Naive thymus-derived CD4-positive, alpha-beta T cell (primary cell): Measurements from ENCODE around the gene NUP85. TPM values are rescaled to one million over a fixed set of nuclear protein-coding genes. Genes with fewer than 3 reads are reported as not detected.

Experiments
- ATAC-seq: fragments of 150-1000 bp; cut with Tn5 transposase; 2 replicates; pipeline ENCODE4 v1.10.0; 2021; ENCODE audit warnings: mild to moderate bottlenecking, moderate library complexity
- CTCF ChIA-PET: fragments of 350-600 bp; sonication (Branson Sonifier 250); formaldehyde crosslinking; loops from one replicate; lab custom pipeline; 2021; ENCODE audit warnings: antibody characterized with exemption; lab: Charles Lee
- POLR2A ChIA-PET: fragments of 350-600 bp; sonication (Branson Sonifier 250); formaldehyde crosslinking; loops from one replicate; lab custom pipeline; 2021; ENCODE audit warnings: antibody characterized with exemption, inconsistent platforms; lab: Charles Lee
- DNase-seq, 9 donors: peaks; one replicate each; pipeline versions ENCODE4 v3.0.0 to v3.0.0-alpha.2; 2020 to 2022; ENCODE audit warnings: mixed read lengths in 1 of 9
- H3K27ac ChIP-seq: one replicate; pipeline ENCODE4 v1.7.0; 2013; ENCODE audit warnings: mild to moderate bottlenecking, low read depth, low read length, moderate library complexity
- H3K27me3 ChIP-seq, 2 donors: one replicate each; pipeline ENCODE4 v1.7.0; 2013; ENCODE audit warnings: low read length in 2 of 2, mild to moderate bottlenecking in 2 of 2, moderate library complexity in 2 of 2; ENCODE audit not compliant: control insufficient read depth in 2 of 2, insufficient read depth in 2 of 2
- H3K36me3 ChIP-seq, 3 experiments: 1 replicate in 2 of 3; 2 replicates in 1 of 3; pipeline ENCODE4 v1.7.0; 2013; ENCODE audit warnings: low read length in 3 of 3, mild to moderate bottlenecking in 3 of 3, moderate library complexity in 1 of 3; ENCODE audit not compliant: insufficient read depth in 3 of 3, control insufficient read depth in 2 of 3
- H3K4me1 ChIP-seq, 2 donors: one replicate each; pipeline ENCODE4 v1.7.0; 2013; ENCODE audit warnings: low read length in 2 of 2, mild to moderate bottlenecking in 2 of 2, moderate library complexity in 1 of 2; ENCODE audit not compliant: control insufficient read depth in 2 of 2, insufficient read depth in 2 of 2
- H3K4me3 ChIP-seq: 2 replicates; pipeline ENCODE4 v1.7.0; 2013; ENCODE audit warnings: mild to moderate bottlenecking, low read length
- H3K9me3 ChIP-seq, 3 experiments: 1 replicate in 2 of 3; 2 replicates in 1 of 3; pipeline ENCODE4 v1.7.0; 2013; ENCODE audit warnings: low read length in 3 of 3; ENCODE audit not compliant: control insufficient read depth in 2 of 3
- H3K27ac Mint-ChIP-seq, 9 donors: one replicate each; pipeline ENCODE4 v1.8.0; 2020 to 2022; ENCODE audit warnings: mixed read lengths in 9 of 9, mild to moderate bottlenecking in 8 of 9, moderate library complexity in 5 of 9, inconsistent platforms in 2 of 9
- H3K27me3 Mint-ChIP-seq, 5 donors: one replicate each; pipeline ENCODE4 v1.8.0; 2021 to 2022; ENCODE audit warnings: mixed read lengths in 5 of 5, mild to moderate bottlenecking in 1 of 5
- H3K36me3 Mint-ChIP-seq, 5 donors: one replicate each; pipeline ENCODE4 v1.8.0; 2020 to 2022; ENCODE audit warnings: mixed read lengths in 5 of 5, mild to moderate bottlenecking in 3 of 5, inconsistent platforms in 1 of 5
- H3K4me1 Mint-ChIP-seq, 7 donors: one replicate each; pipeline ENCODE4 v1.8.0; 2020 to 2022; ENCODE audit warnings: mixed read lengths in 7 of 7, mild to moderate bottlenecking in 3 of 7, inconsistent platforms in 1 of 7
- H3K4me3 Mint-ChIP-seq, 10 donors: one replicate each; pipeline ENCODE4 v1.8.0; 2020 to 2022; ENCODE audit warnings: mild to moderate bottlenecking in 10 of 10, mixed read lengths in 10 of 10, moderate library complexity in 6 of 10, inconsistent platforms in 2 of 10
- H3K9me3 Mint-ChIP-seq, 11 donors: one replicate each; pipeline ENCODE4 v1.8.0; 2020 to 2022; ENCODE audit warnings: mixed read lengths in 11 of 11, mild to moderate bottlenecking in 4 of 11, inconsistent platforms in 1 of 11, moderate library complexity in 1 of 11
- intact Hi-C, 2 donors: fragments of 100-400 bp; cut with micrococcal nuclease; formaldehyde crosslinking; loops; one replicate each; pipeline ENCODE4 v1.15.1; 2023
- polyA plus RNA-seq, 2 donors: library from polyadenylated mRNA; unstranded; fragments of 300-500 nt; fragmentation: Illumina TruSeq; gene quantifications; one replicate each; pipeline ENCODE4 v1.2.3, GENCODE V29; 2021
- total RNA-seq, 6 experiments: library from RNA in 5 of 6; stranded (reverse) in 5 of 6; gene quantifications; 1 replicate in 5 of 6; 2 replicates in 1 of 6; pipeline ENCODE4 v1.2.3 and lab custom pipeline; 2021 to 2026

NUP85 gene
- total and polyA plus RNA-seq, 7 experiments from 2014 or later: 21.0 to 143 (median 97.3) TPM

GRCh38 chr17:75262112-75262606 lies 56.7 kb downstream of the NUP85 start:
- H3K4me1 ChIP-seq: peaks cover 23% of the 10 kb centered on the region in 2 donors
- Mint-ChIP-seq H3K27ac (peak overlapping the region; percentile 100), H3K4me1 (peaks cover 36 to 58% (median 56%) of the 10 kb centered on the region in 7 donors), H3K4me3 (peak overlapping the region; percentile 94 to 100 (median 97)), H3K9me3 (peaks cover 0 to 1% (median 0%) of the 10 kb centered on the region in 11 donors), H3K36me3 (peaks cover 0 to 19% (median 4%) of the 10 kb centered on the region in 5 donors), H3K27me3 (no peaks in the 10 kb centered on the region)
- no peak for DNase-seq
- no peaks in the 10 kb centered on the region for H3K27me3 ChIP-seq
- H3K27ac ChIP-seq: peak overlapping the region; percentile 99
- intact Hi-C loops: loop anchor here (5.0 to 10.0 kb wide), 3 partner anchors 277 to 520 kb away; partner anchors contain the start of genes CDR2L (in 1 of the 2), MYO15B (in 1 of the 2) and UNK (in 1 of the 2)
- peak overlapping the region; percentile 98 for H3K4me3 ChIP-seq
- ChIA-PET POLR2A (interaction anchor here (0.8 to 6.0 kb wide), 23 partner anchors 10 to 514 kb away, joined by 3 to 132 read pairs (median 6); partner anchors contain the start of genes FDXR, GRB2, MIF4GD and MRPL58), CTCF (interaction anchor here (0.5 to 3.7 kb wide), 14 partner anchors 8 to 197 kb away, joined by 3 to 26 read pairs (median 3); partner anchors contain the start of genes GRB2, MIF4GD, SLC25A19 and SUMO2)
- H3K36me3 ChIP-seq: peaks cover 0 to 48% (median 12%) of the 10 kb centered on the region in 3 experiments
- no peaks in the 10 kb centered on the region for H3K9me3 ChIP-seq
- ATAC-seq: no peak

GRCh38 chr17:75263055-75263454 lies 57.6 kb downstream of the NUP85 start:
- ChIA-PET POLR2A (interaction anchor here (0.7 to 6.0 kb wide), 9 partner anchors 10 to 251 kb away, joined by 3 to 132 read pairs (median 10); partner anchors contain the start of genes GRB2, MIF4GD, MRPL58 and SLC25A19), CTCF (interaction anchor here (0.6 to 3.7 kb wide), 7 partner anchors 7 to 393 kb away, joined by 3 to 26 read pairs (median 4); partner anchors contain the start of gene MIF4GD)
- Mint-ChIP-seq H3K27ac (peak overlapping the region in 8 of 9 donors; percentile 37 to 100 (median 100)), H3K27me3 (no peaks in the 10 kb centered on the region), H3K4me1 (peaks cover 27 to 50% (median 47%) of the 10 kb centered on the region in 7 donors), H3K36me3 (peaks cover 0 to 19% (median 4%) of the 10 kb centered on the region in 5 donors), H3K4me3 (peak overlapping the region; percentile 73 to 100 (median 97)), H3K9me3 (peaks cover 0 to 1% (median 0%) of the 10 kb centered on the region in 11 donors)
- intact Hi-C loops: loop anchor here (5.0 to 10.0 kb wide), 3 partner anchors 278 to 519 kb away; partner anchors contain the start of genes CDR2L (in 1 of the 2), MYO15B (in 1 of the 2) and UNK (in 1 of the 2)
- no peaks in the 10 kb centered on the region for H3K27me3 ChIP-seq
- no peak overlapping the region for H3K4me3 ChIP-seq
- H3K27ac ChIP-seq: peak overlapping the region; percentile 99
- peaks cover 23% of the 10 kb centered on the region in 2 donors for H3K4me1 ChIP-seq
- no peaks in the 10 kb centered on the region for H3K9me3 ChIP-seq
- DNase-seq (no peak), ATAC-seq (no peak)
- H3K36me3 ChIP-seq: peaks cover 0 to 57% (median 12%) of the 10 kb centered on the region in 3 experiments

GRCh38 chr17:75265614-75266315 lies 60.3 kb downstream of the NUP85 start:
- intact Hi-C loops: loop anchor here (10.0 kb wide), 2 partner anchors 281 to 319 kb away; partner anchors contain the start of genes CDR2L (in 1 of the 2) and MYO15B (in 1 of the 2)
- no peaks in the 10 kb centered on the region for H3K27me3 ChIP-seq
- peaks cover 13 to 17% of the 10 kb centered on the region in 2 donors for H3K4me1 ChIP-seq
- Mint-ChIP-seq H3K9me3 (peaks cover 0 to 1% (median 0%) of the 10 kb centered on the region in 11 donors), H3K4me3 (peak overlapping the region in 1 of 10 donors; percentile 7), H3K36me3 (peaks cover 0 to 14% (median 0%) of the 10 kb centered on the region in 5 donors), H3K27ac (no peak overlapping the region), H3K27me3 (no peaks in the 10 kb centered on the region), H3K4me1 (peaks cover 9 to 40% (median 34%) of the 10 kb centered on the region in 7 donors)
- ChIA-PET POLR2A (no interaction called here), CTCF (no interaction called here)
- no peak overlapping the region for H3K4me3 ChIP-seq
- DNase-seq: no peak
- no peak for ATAC-seq
- H3K27ac ChIP-seq: no peak overlapping the region
- H3K9me3 ChIP-seq: no peaks in the 10 kb centered on the region
- H3K36me3 ChIP-seq: peaks cover 0 to 60% (median 12%) of the 10 kb centered on the region in 3 experiments

- Mint-ChIP-seq H3K27ac (peak overlapping the region in 3 of 9 donors; percentile 8 to 78 (median 45)), H3K4me3 (no peak overlapping the region), H3K27me3 (no peaks in the 10 kb centered on the region), H3K9me3 (no peaks in the 10 kb centered on the region), H3K4me1 (peaks cover 5 to 34% (median 29%) of the 10 kb centered on the region in 7 donors), H3K36me3 (peaks cover 0 to 11% (median 0%) of the 10 kb centered on the region in 5 donors)
- Histone ChIP-seq H3K4me3 (no peak overlapping the region), H3K27me3 (no peaks in the 10 kb centered on the region), H3K9me3 (no peaks in the 10 kb centered on the region), H3K4me1 (peaks cover 12 to 16% of the 10 kb centered on the region in 2 donors), H3K36me3 (peaks cover 0 to 56% (median 12%) of the 10 kb centered on the region in 3 experiments), H3K27ac (no peak overlapping the region)
- ChIA-PET CTCF (no interaction called here), POLR2A (no interaction called here)
- ATAC-seq: no peak
- intact Hi-C loops: loop anchor here (10.0 kb wide), 2 partner anchors 282 to 318 kb away; partner anchors contain the start of genes CDR2L (in 1 of the 2) and MYO15B (in 1 of the 2)
- no peak for DNase-seq
Observed at GRCh38 chr17:75266316-75267152, 61.1 kb downstream of the NUP85 start.

- Mint-ChIP-seq H3K36me3 (peaks cover 0 to 13% (median 0%) of the 10 kb centered on the region in 5 donors), H3K27me3 (no peaks in the 10 kb centered on the region), H3K27ac (peak overlapping the region in 3 of 9 donors; percentile 8 to 78 (median 45)), H3K4me1 (peaks cover 5 to 34% (median 31%) of the 10 kb centered on the region in 7 donors), H3K9me3 (no peaks in the 10 kb centered on the region), H3K4me3 (peak overlapping the region in 1 of 10 donors; percentile 51)
- peaks cover 0 to 51% (median 12%) of the 10 kb centered on the region in 3 experiments for H3K36me3 ChIP-seq
- DNase-seq (no peak), ATAC-seq (no peak)
- ChIA-PET POLR2A (no interaction called here), CTCF (no interaction called here)
- intact Hi-C loops: loop anchor here (10.0 kb wide), 2 partner anchors 282 to 318 kb away; partner anchors contain the start of genes CDR2L (in 1 of the 2) and MYO15B (in 1 of the 2)
- H3K4me1 ChIP-seq: peaks cover 16 to 20% of the 10 kb centered on the region in 2 donors
- no peaks in the 10 kb centered on the region for H3K27me3 ChIP-seq
- H3K4me3 ChIP-seq: no peak overlapping the region
- no peaks in the 10 kb centered on the region for H3K9me3 ChIP-seq
- H3K27ac ChIP-seq: no peak overlapping the region
Observed at GRCh38 chr17:75267153-75267410, 61.6 kb downstream of the NUP85 start.
